Heart left ventricle (tissue), 16 donors: ENCODE data around the gene C4BPB. TPM values are rescaled to one million over a fixed set of nuclear protein-coding genes. Genes with fewer than 3 reads are reported as not detected.

ENCODE experiments used
- ATAC-seq, 4 donors: fragments of 200-7000 bp; cut with Tn5 transposase; one replicate each; pipeline ENCODE4 v1.9.1; 2020 to 2022; ENCODE audit warnings: moderate library complexity in 4 of 4, mild to moderate bottlenecking in 3 of 4, moderate number of reproducible peaks in 1 of 4
- DNase-seq, 5 donors: peaks; one replicate each; pipeline ENCODE4 v3.0.0-alpha.2; 2020
- H3K27ac ChIP-seq, 12 donors: fragments of 200-600 bp; sonication (generic) in 4 of 12; one replicate each; pipeline versions ENCODE4 v1.5.0 to v1.8.0; 2016 to 2022; ENCODE audit warnings: mild to moderate bottlenecking in 2 of 12
- H3K27me3 ChIP-seq, 9 donors: fragments of 200-600 bp; sonication (generic) in 2 of 9; one replicate each; pipeline versions ENCODE4 v1.5.1 to v1.8.0; 2016 to 2022; ENCODE audit warnings: mild to moderate bottlenecking in 3 of 9
- H3K36me3 ChIP-seq, 9 donors: fragments of 200-600 bp; sonication (generic) in 2 of 9; one replicate each; pipeline versions ENCODE4 v1.5.0 to v1.8.0; 2018 to 2022; ENCODE audit warnings: mild to moderate bottlenecking in 2 of 9
- H3K4me1 ChIP-seq, 12 donors: fragments of 200-600 bp; sonication (generic) in 4 of 12; one replicate each; pipeline versions ENCODE4 v1.5.0 to v1.8.0; 2016 to 2022; ENCODE audit warnings: mild to moderate bottlenecking in 3 of 12
- H3K4me3 ChIP-seq, 12 donors: fragments of 200-600 bp; sonication (generic) in 4 of 12; one replicate each; pipeline versions ENCODE4 v1.5.0 to v1.8.0; 2017 to 2022; ENCODE audit warnings: mild to moderate bottlenecking in 9 of 12, moderate library complexity in 4 of 12
- H3K9me3 ChIP-seq, 12 donors: fragments of 200-600 bp; sonication (generic) in 4 of 12; one replicate each; pipeline versions ENCODE4 v1.5.0 to v1.8.0; 2016 to 2022; ENCODE audit warnings: mild to moderate bottlenecking in 1 of 12
- POLR2A ChIP-seq, 2 donors: fragments of 450-650 bp; IDR thresholded peaks; one replicate each; pipeline ENCODE4 v1.6.1; 2017; ENCODE audit warnings: antibody characterized with exemption in 2 of 2, mild to moderate bottlenecking in 2 of 2, moderate library complexity in 2 of 2
- WGBS, 4 donors: extraction: QIAGEN DNeasy Blood & Tissue Kit in 2 of 4; methylation state at CpG; one replicate each; pipeline versions ENCODE4 v1.1.5 to v1.1.7; 2013 to 2018; 5-methylcytosine and 5-hydroxymethylcytosine counted together
- intact Hi-C, 10 donors: fragments of 100-400 bp; cut with DNase I; formaldehyde crosslinking; loops; one replicate each; pipeline versions ENCODE4 v1.11.1 to v1.14.2; 2022
- polyA plus RNA-seq, 2 donors: library from polyadenylated mRNA; stranded (reverse); fragments of 200-250 nt; gene quantifications; one replicate each; pipeline ENCODE4 v1.2.3, GENCODE V29; 2013
- total RNA-seq, 9 donors: library from RNA; depleted of rRNA in 2 of 9; stranded (reverse); fragments of >200 nt in 2 of 9; fragmentation: NEBNext Ultra II Directional in 3 of 9; extraction: Animal tissue kit (Norgen Biotek cat#: 25700) in 3 of 9; gene quantifications; one replicate each; pipeline versions ENCODE4 v1.1.0 to v1.2.4, GENCODE V29; 2016 to 2023
- TF ChIP-seq, protein P1 (sequence below), 12 donors: fragments of 200-600 bp; sonication (generic) in 4 of 12; IDR thresholded peaks; one replicate each; pipeline versions ENCODE4 v1.5.0 to v1.8.0; 2018 to 2022; ENCODE audit warnings: antibody characterized with exemption in 12 of 12, mild to moderate bottlenecking in 5 of 12
- donor health status: ischemic (EF 13 %, LVEDD 7.1; RV severe dilation, severe dysfunction).
- donor health status: healthy with polysubstance abuse.
- donor health status: DM: no; HTN: yes; CAD: no.
- donor health status: DM: no; HTN: no; CAD: no.
- donor health status: ischemic (EF 25% LVEDD 6.9; RV normal size, moderate dysfunction).
- donor health status: ischemic (EF 25% LVEDD 5.7; RV mildly dilated, moderate dysfunction).
- donor health status: healthy.
- donor health status: DM: yes; HTN: yes; CAD: no.
- donor health status: ischemic (EF 35%, LVEDD 5.7; RV mildly dilated, moderate dysfunction).
- donor health status: nonischemic (EF 11% LVEDD 7.7; RV severe dilation, severe dysfunction).
- donor health status: DM: yes; HTN: yes; CAD: no.
- donor health status: PGD.
- donor health status: ischemic (EF 29% LVEDD 5.4; RV normal size, mild dysfunction).
- donor health status: nonischemic (EF 23%, LVEDD 6.1; RV moderate dilation, normal function).

Gene C4BPB
- total and polyA plus RNA-seq, 11 donors: 0.20 to 3.3 (median 1.3) TPM; not detected in 8

DNA sequence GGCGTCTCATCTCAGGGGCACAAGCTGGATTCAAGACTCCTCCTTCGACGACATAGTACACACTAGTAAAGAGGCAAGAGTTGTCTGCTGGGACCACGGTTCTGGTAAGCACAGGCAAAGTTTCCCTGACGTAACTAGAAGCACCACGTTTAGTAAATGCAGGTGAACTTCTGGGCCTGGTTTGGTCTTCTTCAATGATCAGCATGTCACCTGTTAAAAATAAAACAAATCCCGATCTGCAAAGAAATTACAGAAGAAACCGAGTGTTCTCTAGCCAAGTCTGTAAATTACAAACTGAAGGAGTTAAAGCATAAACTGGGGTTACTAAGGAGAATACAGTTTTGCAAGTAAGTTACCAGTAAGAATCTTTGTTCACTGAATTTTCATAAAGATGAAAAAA, 39.1 kb upstream of the C4BPB start:
- no peak for DNase-seq
- no peaks in the 10 kb centered on the region for H3K27me3 ChIP-seq
- WGBS, 4 donors: 45 to 55% (median 49%) methylated on average over 8 of the region's 8 CpGs
- peaks cover 3 to 81% (median 56%) of the 10 kb centered on the region in 12 donors for H3K4me1 ChIP-seq
- peaks cover 0 to 48% (median 17%) of the 10 kb centered on the region in 9 donors for H3K36me3 ChIP-seq
- no peaks in the 10 kb centered on the region for H3K9me3 ChIP-seq
- no peak for ATAC-seq
- no peak for TF ChIP-seq POLR2A (IDR thresholded peaks at IDR 0.05)
- TF ChIP-seq, protein P1, sequence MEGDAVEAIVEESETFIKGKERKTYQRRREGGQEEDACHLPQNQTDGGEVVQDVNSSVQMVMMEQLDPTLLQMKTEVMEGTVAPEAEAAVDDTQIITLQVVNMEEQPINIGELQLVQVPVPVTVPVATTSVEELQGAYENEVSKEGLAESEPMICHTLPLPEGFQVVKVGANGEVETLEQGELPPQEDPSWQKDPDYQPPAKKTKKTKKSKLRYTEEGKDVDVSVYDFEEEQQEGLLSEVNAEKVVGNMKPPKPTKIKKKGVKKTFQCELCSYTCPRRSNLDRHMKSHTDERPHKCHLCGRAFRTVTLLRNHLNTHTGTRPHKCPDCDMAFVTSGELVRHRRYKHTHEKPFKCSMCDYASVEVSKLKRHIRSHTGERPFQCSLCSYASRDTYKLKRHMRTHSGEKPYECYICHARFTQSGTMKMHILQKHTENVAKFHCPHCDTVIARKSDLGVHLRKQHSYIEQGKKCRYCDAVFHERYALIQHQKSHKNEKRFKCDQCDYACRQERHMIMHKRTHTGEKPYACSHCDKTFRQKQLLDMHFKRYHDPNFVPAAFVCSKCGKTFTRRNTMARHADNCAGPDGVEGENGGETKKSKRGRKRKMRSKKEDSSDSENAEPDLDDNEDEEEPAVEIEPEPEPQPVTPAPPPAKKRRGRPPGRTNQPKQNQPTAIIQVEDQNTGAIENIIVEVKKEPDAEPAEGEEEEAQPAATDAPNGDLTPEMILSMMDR (IDR thresholded peaks at IDR 0.05): no peak
- peak overlapping the region in 4 of 12 donors; percentile 18 to 95 (median 93) for H3K27ac ChIP-seq
- peak overlapping the region in 9 of 12 donors; percentile 77 to 94 (median 90) for H3K4me3 ChIP-seq
- intact Hi-C loops: no loop called here

- WGBS, 4 donors: 0 to 1% (median 0%) methylated on average over 6 of the region's 6 CpGs
Observed at GRCh38 chr1:207049974-207050391, 38.7 kb upstream of the C4BPB start.

GRCh38 chr1:207050480-207051190, 38.0 kb upstream of the C4BPB start:
- Histone ChIP-seq H3K27me3 (no peaks in the 10 kb centered on the region), H3K9me3 (no peaks in the 10 kb centered on the region), H3K4me3 (peak overlapping the region; percentile 74 to 99 (median 90)), H3K4me1 (peaks cover 3 to 80% (median 55%) of the 10 kb centered on the region in 12 donors), H3K36me3 (peaks cover 0 to 39% (median 17%) of the 10 kb centered on the region in 9 donors), H3K27ac (peak overlapping the region; percentile 55 to 97 (median 92))
- intact Hi-C loops: loop anchor here in 5 of 10 donors (1.0 to 10.0 kb wide), 4 partner anchors 26 to 264 kb away; no protein-coding TSS in a partner anchor
- peak in 1 of 2 donors; percentile 39 for TF ChIP-seq POLR2A (IDR thresholded peaks at IDR 0.05)
- TF ChIP-seq, protein P1 (IDR thresholded peaks at IDR 0.05): peak in 1 of 12 donors; percentile 23
- WGBS, 4 donors: 0 to 2% (median 1%) methylated on average over 30 to 47 of the region's 47 CpGs
- DNase-seq (peak; percentile 92 to 96 (median 93)), ATAC-seq (peak; percentile 41 to 66 (median 62))

More at GRCh38 chr1:207049974-207050391, 38.7 kb upstream of the C4BPB start:
- Histone ChIP-seq H3K36me3 (peaks cover 0 to 44% (median 17%) of the 10 kb centered on the region in 9 donors), H3K4me1 (peaks cover 3 to 81% (median 57%) of the 10 kb centered on the region in 12 donors), H3K27me3 (no peaks in the 10 kb centered on the region), H3K9me3 (no peaks in the 10 kb centered on the region), H3K27ac (peak overlapping the region; percentile 55 to 97 (median 92)), H3K4me3 (peak overlapping the region; percentile 74 to 99 (median 90))
- peak in 1 of 5 donors; percentile 56 for DNase-seq
- peak in 2 of 4 donors; percentile 45 to 48 for ATAC-seq
- no peak for TF ChIP-seq POLR2A (IDR thresholded peaks at IDR 0.05)
- TF ChIP-seq, protein P1 (IDR thresholded peaks at IDR 0.05): peak; percentile 59 to 87 (median 74)
- intact Hi-C loops: loop anchor here in 5 of 10 donors (1.0 to 10.0 kb wide), 4 partner anchors 27 to 265 kb away; no protein-coding TSS in a partner anchor
